BJ (cell line): ENCODE measurements around the gene PROK1. TPM values are rescaled to one million over a fixed set of nuclear protein-coding genes. Genes with fewer than 3 reads are reported as not detected.
"Not testable (repeated sequence)": the region's sequence is repeated elsewhere in the genome, so short reads cannot be mapped to it uniquely, and the experiment has no call there.

Experiments used
- CTCF ChIA-PET: fragments of 350-600 bp; formaldehyde crosslinking; extraction: SDS; loops from one replicate; lab custom pipeline; 2021; ENCODE audit warnings: antibody characterized with exemption, inconsistent platforms; lab: Yijun Ruan, JAX
- POLR2A ChIA-PET: fragments of 300-600 bp; sonication (Branson Sonifier 250); formaldehyde crosslinking; extraction: SDS; loops from one replicate; lab custom pipeline; 2021; ENCODE audit warnings: antibody characterized with exemption; lab: Charles Lee
- DNase-seq: peaks from one replicate; pipeline ENCODE4 v3.0.0-alpha.2; 2011; ENCODE audit warnings: low read depth
- H3K27me3 ChIP-seq: 2 replicates; pipeline ENCODE4 v1.6.0; 2011; ENCODE audit warnings: low read length; ENCODE audit not compliant: control insufficient read depth, insufficient read depth
- H3K36me3 ChIP-seq: 2 replicates; pipeline ENCODE4 v1.5.1; 2011; ENCODE audit warnings: low read length; ENCODE audit not compliant: control insufficient read depth, insufficient read depth
- H3K4me3 ChIP-seq: 2 replicates; pipeline ENCODE4 v1.5.1; 2011; ENCODE audit warnings: low read depth, mild to moderate bottlenecking, control low read depth, low read length
- polyA plus RNA-seq: library from polyadenylated mRNA; depleted of rRNA; stranded (reverse); fragments of >200 nt; gene quantifications from 2 replicates; pipeline ENCODE4 v1.2.3, GENCODE V29; 2011
- TF ChIP-seq, protein P1 (sequence below): IDR thresholded peaks from 2 replicates; pipeline ENCODE4 v1.5.1; 2011; ENCODE audit warnings: low read depth, mild to moderate bottlenecking, control low read depth, inconsistent platforms, low read length, moderate library complexity; ENCODE audit not compliant: insufficient read depth

Gene PROK1
- polyA plus RNA-seq, 1 experiment: not detected

DNA sequence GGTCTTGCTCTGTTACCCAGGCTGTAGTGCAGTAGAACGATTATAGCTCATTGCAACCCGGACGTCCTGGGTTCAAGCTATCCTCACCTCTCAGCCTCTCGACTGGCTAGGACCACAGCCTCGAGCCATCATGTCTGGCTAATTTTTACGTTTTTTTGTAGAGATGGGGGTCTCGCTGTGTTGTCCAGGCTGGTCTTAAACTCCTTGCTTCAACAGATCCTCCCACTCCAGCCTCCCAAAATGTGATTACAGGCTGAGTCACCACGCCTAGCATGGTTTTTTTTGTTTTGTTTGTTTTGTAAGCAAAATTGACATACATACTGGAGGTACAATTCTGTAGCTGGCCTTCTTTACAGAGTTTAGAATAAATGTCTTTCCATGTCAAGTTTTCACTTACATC is 42.5 kb upstream of the PROK1 start:
- ChIA-PET POLR2A (interaction anchor here (0.6 kb wide), 1 partner anchor 17 kb away, joined by 3 read pairs; no protein-coding TSS in a partner anchor), CTCF (interaction anchor here (0.8 to 12.8 kb wide), 12 partner anchors 11 to 208 kb away, joined by 4 to 296 read pairs (median 10); partner anchors contain the start of genes KCNC4, PROK1 and RBM15)
- Histone ChIP-seq H3K4me3 (no peak overlapping the region), H3K36me3 (peaks cover 1% of the 10 kb centered on the region; the same call in 1 of the 2 replicates), H3K27me3 (no peaks in the 10 kb centered on the region)
- no peak for DNase-seq
- TF ChIP-seq, protein P1, sequence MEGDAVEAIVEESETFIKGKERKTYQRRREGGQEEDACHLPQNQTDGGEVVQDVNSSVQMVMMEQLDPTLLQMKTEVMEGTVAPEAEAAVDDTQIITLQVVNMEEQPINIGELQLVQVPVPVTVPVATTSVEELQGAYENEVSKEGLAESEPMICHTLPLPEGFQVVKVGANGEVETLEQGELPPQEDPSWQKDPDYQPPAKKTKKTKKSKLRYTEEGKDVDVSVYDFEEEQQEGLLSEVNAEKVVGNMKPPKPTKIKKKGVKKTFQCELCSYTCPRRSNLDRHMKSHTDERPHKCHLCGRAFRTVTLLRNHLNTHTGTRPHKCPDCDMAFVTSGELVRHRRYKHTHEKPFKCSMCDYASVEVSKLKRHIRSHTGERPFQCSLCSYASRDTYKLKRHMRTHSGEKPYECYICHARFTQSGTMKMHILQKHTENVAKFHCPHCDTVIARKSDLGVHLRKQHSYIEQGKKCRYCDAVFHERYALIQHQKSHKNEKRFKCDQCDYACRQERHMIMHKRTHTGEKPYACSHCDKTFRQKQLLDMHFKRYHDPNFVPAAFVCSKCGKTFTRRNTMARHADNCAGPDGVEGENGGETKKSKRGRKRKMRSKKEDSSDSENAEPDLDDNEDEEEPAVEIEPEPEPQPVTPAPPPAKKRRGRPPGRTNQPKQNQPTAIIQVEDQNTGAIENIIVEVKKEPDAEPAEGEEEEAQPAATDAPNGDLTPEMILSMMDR: no peak

DNA sequence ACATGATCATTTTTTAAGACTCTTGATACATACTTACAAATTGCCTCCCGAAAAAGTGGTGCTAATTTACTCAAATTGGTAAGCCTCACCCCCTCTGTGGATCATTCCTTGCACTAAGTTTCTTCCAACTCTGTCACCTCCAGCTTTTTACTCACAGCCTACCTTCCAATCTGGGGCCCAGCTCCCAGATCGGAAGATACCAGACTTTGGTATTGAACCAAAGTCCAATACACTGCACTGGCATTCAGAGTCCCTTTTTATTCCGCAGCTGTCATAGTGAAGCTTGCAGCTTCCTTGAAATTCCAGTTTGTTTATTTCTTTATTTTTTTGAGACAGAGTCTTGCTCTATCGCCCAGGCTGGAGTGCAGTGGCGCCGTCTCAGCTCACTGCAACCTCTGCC is 41.6 kb upstream of the PROK1 start:
- TF ChIP-seq, protein P1: no peak
- H3K4me3 ChIP-seq: no peak overlapping the region
- H3K27me3 ChIP-seq: no peaks in the 10 kb centered on the region
- no peak for DNase-seq
- no peaks in the 10 kb centered on the region for H3K36me3 ChIP-seq
- POLR2A ChIA-PET: no interaction called here
- CTCF ChIA-PET: interaction anchor here (0.8 to 12.8 kb wide), 10 partner anchors 12 to 206 kb away, joined by 4 to 296 read pairs (median 14); partner anchors contain the start of genes KCNC4, PROK1 and RBM15

- Histone ChIP-seq H3K4me3 (no peak overlapping the region), H3K27me3 (no peaks in the 10 kb centered on the region; the same call in 1 of the 2 replicates), H3K36me3 (no peaks in the 10 kb centered on the region)
- DNase-seq: no peak
- ChIA-PET CTCF (interaction anchor here (0.6 to 12.8 kb wide), 19 partner anchors 11 to 288 kb away, joined by 3 to 296 read pairs (median 10); partner anchors contain the start of genes KCNC4, PROK1, RBM15 and SLC16A4), POLR2A (interaction anchor here (0.5 to 0.6 kb wide), 2 partner anchors 31 to 203 kb away, joined by 3 read pairs; no protein-coding TSS in a partner anchor)
- TF ChIP-seq, protein P1: no peak
Observed at GRCh38 chr1:110411173-110411735, 39.7 kb upstream of the PROK1 start.

- TF ChIP-seq, protein P1: peak; percentile 88
- ChIA-PET POLR2A (interaction anchor here (1.2 kb wide), 1 partner anchor 83 kb away, joined by 5 read pairs; no protein-coding TSS in a partner anchor), CTCF (interaction anchor here (0.7 to 12.8 kb wide), 31 partner anchors 9 to 221 kb away, joined by 3 to 296 read pairs (median 6); partner anchors contain the start of genes KCNC4, PROK1, RBM15 and SLC16A4)
- no peak overlapping the region for H3K4me3 ChIP-seq
- peaks cover 3% of the 10 kb centered on the region; the same call in 1 of the 2 replicates for H3K27me3 ChIP-seq
- no peak for DNase-seq
- no peaks in the 10 kb centered on the region for H3K36me3 ChIP-seq
Observed at GRCh38 chr1:110412576-110412975, 38.4 kb upstream of the PROK1 start.

DNA sequence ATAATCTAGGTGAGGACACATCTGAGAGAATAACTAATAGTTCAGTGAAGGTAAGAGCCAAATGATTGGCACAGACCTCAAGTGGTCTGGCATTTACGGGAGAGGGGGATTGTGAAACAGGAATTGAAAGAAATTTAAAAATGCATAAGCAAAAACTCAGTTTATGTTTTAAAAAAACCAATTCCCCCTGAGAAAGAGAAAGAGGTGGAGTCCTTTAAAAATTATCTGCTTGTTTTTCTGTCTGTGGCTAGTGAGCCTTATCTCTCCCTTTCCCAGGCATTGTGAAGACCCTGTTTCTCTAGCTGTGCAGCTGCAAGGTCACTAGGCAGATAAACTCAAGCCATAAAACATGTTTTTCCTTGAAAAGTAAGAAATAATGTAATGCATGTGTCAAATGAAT is 37.9 kb upstream of the PROK1 start:
- CTCF ChIA-PET: interaction anchor here (0.7 to 12.8 kb wide), 29 partner anchors 9 to 210 kb away, joined by 3 to 296 read pairs (median 7); partner anchors contain the start of genes PROK1, RBM15 and SLC16A4
- H3K36me3 ChIP-seq, H3K4me3 ChIP-seq, DNase-seq, H3K27me3 ChIP-seq: not testable (repeated sequence)
- POLR2A ChIA-PET: interaction anchor here (1.2 kb wide), 1 partner anchor 83 kb away, joined by 5 read pairs; no protein-coding TSS in a partner anchor
